NCI-H526 treated with DMSO at 0.1 percent for 48 hours (cell line): ENCODE results near the gene CT55.
"Not testable (repeated sequence)": the region's sequence is repeated elsewhere in the genome, so short reads cannot be mapped to it uniquely, and the experiment has no call there.

Source experiments
- DNase-seq: peaks from one replicate; lab custom pipeline; 2025; lab: John Stamatoyannopoulos, UW

CT55 gene

GRCh38 chrX:135170877-135171519, at the start of gene CT55:
Gene CT55, minus strand, starts transcription at chrX:135171398. Its CDS starts 227 bp downstream, at chrX:135171171.
- no peak for DNase-seq

GRCh38 chrX:135213200-135213844, 42.1 kb upstream of the CT55 start:
- no peak for DNase-seq

- DNase-seq, result not testable (repeated sequence)
These were observed 35.2 kb upstream of the CT55 start for GRCh38 chrX:135206427-135206826.

GRCh38 chrX:135200297-135200696, 29.1 kb upstream of the CT55 start:
- no peak for DNase-seq

- DNase-seq, result no peak
These were observed 23.5 kb upstream of the CT55 start for GRCh38 chrX:135194684-135195083.

GRCh38 chrX:135193740-135194139, 22.5 kb upstream of the CT55 start:
- DNase-seq, result no peak

- no peak for DNase-seq
These were observed 20.6 kb upstream of the CT55 start for GRCh38 chrX:135191838-135192237.

- DNase-seq, result no peak
These were observed 14.7 kb upstream of the CT55 start for GRCh38 chrX:135185795-135186443.

GRCh38 chrX:135178636-135179035, 7.4 kb upstream of the CT55 start:
- DNase-seq, result no peak

GRCh38 chrX:135170468-135170867, 730 bp downstream of the CT55 start:
- no peak for DNase-seq

GRCh38 chrX:135169534-135169933, 1.7 kb downstream of the CT55 start:
- DNase-seq, result not testable (repeated sequence)

GRCh38 chrX:135168486-135168885, 2.7 kb downstream of the CT55 start:
- no peak for DNase-seq

- DNase-seq, result not testable (repeated sequence)
These were observed 16.5 kb downstream of the CT55 start for GRCh38 chrX:135154688-135155087.

- DNase-seq, result not testable (repeated sequence)
These were observed 45.1 kb downstream of the CT55 start for GRCh38 chrX:135126145-135126544.

GRCh38 chrX:135120056-135120576, 51.1 kb downstream of the CT55 start, which contains the start of gene ETDB:
Gene ETDB, minus strand, starts transcription at chrX:135120526. Its CDS starts 1,265 bp downstream, at chrX:135119261.
- DNase-seq, result not testable (repeated sequence)

GRCh38 chrX:135116064-135116463, 55.1 kb downstream of the CT55 start:
- DNase-seq, result not testable (repeated sequence)

- DNase-seq, result no peak
These were observed 56.8 kb downstream of the CT55 start for GRCh38 chrX:135114392-135114791.

GRCh38 chrX:135112743-135113142, 58.5 kb downstream of the CT55 start:
- DNase-seq, result no peak

GRCh38 chrX:135112096-135112729, 59.0 kb downstream of the CT55 start:
- no peak for DNase-seq

GRCh38 chrX:135109554-135109953, 61.6 kb downstream of the CT55 start:
- no peak for DNase-seq
